T1000 (cell line): ENCODE measurements around the gene C12orf50.
"Not testable (repeated sequence)": the region's sequence is repeated elsewhere in the genome, so short reads cannot be mapped to it uniquely, and the experiment has no call there.

ENCODE experiments used
- DNase-seq: peaks from one replicate; lab custom pipeline; 2025; ENCODE audit warnings: mixed read lengths; lab: John Stamatoyannopoulos, UW

The C12orf50 gene

DNA sequence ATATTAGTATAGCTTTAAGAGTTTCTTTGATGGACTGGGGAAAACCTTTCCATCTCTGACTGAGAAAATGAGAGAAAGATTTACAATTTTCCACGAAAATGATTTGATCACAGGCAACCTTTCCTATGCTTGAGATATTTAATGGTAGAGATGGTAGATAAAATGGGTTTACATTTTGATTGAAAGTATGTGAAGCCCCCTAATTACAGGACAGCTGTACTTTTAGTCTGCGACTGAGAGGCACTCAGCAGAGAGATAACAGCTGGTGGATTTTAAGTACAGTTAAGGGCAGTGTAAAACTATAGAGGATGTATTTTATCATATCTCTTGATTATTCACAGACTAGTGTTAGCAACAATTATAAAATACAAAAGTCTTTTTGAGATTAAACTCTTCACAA is 40.7 kb downstream of the C12orf50 start:
- DNase-seq, result no peak

DNA sequence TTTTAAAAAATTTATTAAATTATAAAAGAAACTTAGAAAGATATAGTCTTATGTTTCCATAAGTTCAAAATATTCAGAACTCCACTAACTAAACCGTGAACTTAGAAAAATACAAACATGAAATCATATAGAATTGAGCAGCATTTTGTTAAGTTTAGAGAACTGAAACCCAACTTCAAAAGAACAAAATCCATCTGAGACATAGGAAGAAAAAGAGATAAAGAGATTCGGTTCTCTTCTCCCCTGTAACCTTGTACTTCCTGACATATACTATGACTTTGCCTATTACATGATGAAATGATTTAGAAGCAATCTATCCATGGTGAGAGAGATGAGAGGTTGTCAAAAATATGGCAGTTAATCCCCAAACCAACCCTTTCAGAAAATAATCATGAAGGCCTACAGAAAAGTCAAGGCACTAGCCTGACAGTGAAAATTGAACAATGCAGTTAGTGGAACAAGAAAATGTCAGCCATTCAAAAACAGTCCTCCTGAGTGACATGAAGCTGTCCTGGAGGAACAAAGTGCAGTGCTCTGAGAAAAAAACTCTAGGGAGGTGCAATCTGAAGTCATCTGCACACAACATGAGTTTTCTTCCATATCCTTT is 44.0 kb downstream of the C12orf50 start:
- DNase-seq, result no peak

DNA sequence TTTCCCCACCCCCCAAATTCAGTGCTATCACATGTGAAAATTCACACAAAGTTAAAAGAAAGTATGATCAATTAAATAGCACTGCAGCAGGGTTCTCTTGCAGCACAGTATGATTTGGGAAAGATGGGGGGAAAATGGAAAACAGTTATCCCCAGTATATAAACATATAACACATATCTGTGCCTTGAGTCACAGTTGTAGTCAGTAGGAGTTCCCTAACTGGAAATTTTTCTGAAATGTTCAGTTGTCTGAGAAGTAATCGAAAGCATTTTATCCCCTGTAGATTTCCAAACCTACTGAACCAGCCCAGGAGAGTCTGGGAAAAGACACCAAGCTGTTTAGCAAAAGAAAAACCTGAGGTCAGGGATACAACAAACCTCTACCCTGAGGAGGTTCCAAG is 47.0 kb downstream of the C12orf50 start:
- DNase-seq, result no peak

DNA sequence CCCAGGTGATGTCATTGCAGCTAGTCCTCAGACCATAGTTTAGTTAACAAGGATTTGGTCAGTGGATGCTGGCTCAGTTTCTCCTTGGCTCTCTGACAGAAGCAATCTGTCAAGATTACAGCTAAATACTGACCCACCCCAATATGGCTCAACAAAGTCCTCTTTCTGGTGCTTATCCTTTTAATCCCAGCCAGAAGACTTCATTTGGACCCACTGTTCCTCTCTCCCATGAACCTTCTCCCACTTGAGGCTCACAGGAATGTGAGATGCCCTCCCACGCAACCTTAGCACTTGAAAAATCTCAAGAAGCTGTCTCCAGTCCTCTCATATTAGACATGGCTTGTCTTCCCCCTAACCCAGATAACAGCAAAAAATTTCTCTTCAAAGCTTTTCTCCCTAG is 47.7 kb downstream of the C12orf50 start:
- DNase-seq, result no peak

DNA sequence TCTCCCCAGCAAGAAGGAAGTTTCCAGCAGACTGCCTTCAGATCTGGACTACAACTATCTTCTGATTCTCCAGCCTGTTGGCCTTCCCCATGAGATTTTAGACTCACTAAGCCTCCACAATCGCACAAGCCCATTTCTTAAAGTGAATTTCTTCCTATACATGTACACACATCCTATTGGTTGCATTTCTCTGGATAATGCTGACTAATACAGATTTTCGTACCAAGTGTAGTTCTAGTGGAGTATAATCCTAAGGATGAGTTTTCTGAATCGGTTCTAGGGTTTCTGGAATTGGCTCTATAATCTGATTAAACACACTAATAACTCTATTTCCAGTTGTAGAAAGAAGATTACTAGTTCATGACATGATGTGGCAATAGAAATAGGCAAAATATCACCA is 53.3 kb downstream of the C12orf50 start:
- DNase-seq, result no peak

DNA sequence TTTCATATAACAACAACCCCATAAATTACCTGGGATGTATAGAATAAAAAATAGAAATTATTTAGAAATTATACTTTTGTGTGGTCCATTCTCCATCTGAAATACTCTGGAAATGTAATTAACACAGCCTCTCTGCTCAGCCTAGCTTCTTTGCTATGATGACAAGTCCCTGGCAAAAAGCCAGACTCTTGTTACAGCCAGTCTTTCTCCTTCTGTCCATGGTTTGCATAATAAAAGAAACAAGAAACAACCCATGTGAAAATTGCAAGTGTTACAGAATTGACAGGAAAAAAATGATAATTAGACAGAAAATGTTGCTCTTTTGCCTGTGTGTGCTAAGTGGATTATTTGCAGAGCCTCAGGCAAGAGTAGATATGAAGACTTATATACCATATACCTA is 61.3 kb downstream of the C12orf50 start:
- DNase-seq, result no peak

GRCh38 chr12:87960566-87960965 is 68.6 kb downstream of the C12orf50 start:
- no peak for DNase-seq

- not testable (repeated sequence) for DNase-seq
Measured at GRCh38 chr12:87954028-87954427, 75.2 kb downstream of the C12orf50 start.

GRCh38 chr12:87953256-87953860 is 75.8 kb downstream of the C12orf50 start:
- peak; percentile 90 for DNase-seq

DNA sequence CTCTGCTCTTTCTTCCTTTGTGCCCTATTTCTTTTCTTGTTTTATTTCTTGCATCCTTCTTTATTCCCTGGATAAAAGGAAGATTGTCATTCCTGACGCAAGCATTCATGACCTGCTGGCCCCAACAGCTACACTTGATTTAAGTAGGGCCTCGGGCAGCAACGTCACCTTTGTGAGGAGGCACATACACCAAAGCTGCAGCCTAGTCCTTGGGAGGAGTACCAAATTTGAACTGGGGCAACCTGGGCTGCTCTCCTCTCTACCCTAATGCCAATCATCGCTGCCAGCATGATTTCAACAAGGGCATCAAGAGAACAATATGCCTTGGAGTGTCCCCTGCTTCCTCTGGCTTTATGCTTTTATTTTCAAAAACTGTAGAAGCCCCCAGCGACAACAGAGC is 76.4 kb downstream of the C12orf50 start:
- DNase-seq, result no peak

- no peak for DNase-seq
Measured at GRCh38 chr12:87952223-87952622, 77.0 kb downstream of the C12orf50 start.

GRCh38 chr12:87943762-87944161 is 85.4 kb downstream of the C12orf50 start:
- no peak for DNase-seq

GRCh38 chr12:87943023-87943422 is 86.2 kb downstream of the C12orf50 start:
- no peak for DNase-seq

DNA sequence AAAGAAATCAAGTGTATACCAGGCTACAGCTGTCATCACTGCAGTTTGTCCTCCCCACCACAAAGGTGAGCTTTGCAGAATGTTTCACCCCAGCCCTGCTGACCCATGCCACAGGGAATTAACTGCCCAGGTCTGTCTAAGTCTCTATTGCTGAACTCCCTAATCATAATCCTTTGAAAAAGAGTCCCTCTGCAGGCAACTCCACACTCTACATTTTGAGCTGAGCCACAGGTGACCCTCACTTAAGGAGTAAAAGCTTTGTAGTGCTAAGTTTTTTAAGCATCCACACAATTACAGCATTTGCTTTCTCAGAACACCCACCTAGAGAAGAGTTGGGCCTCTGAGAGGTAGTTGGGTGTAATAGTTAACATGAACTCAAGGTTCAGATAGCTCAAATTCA is 90.0 kb downstream of the C12orf50 start:
- no peak for DNase-seq

DNA sequence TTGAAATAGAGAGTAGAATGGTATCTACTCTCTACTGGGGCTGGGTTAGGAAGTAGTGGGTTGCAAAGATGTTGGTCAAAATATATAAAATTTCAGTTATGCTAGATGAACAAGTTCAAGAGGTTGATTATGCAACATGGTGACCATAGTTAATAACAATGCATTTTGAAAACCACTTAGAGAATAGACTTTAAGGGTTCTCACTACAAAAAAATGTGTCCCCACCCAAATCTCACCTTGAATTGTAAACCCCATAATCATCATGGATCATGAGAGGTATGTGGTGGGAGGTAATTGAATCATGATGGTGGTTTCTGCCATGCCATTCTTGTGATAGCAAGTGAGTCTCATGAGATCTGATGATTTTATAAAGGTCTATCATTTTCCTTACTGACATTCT is 94.0 kb downstream of the C12orf50 start:
- DNase-seq, result no peak

GRCh38 chr12:87933991-87934390 is 95.2 kb downstream of the C12orf50 start:
- DNase-seq, result no peak

GRCh38 chr12:87931812-87932211 is 97.4 kb downstream of the C12orf50 start:
- DNase-seq, result no peak

- DNase-seq, result no peak
Measured at GRCh38 chr12:87930627-87931026, 98.6 kb downstream of the C12orf50 start.
